Thoracic aorta (tissue), 2 donors: ENCODE data around the gene PPM1H. TPM values are rescaled to one million over a fixed set of nuclear protein-coding genes. Genes with fewer than 3 reads are reported as not detected.

Experiments
- ATAC-seq: fragments of 150-250 bp; one replicate; pipeline ENCODE4 v1.8.0; 2017; ENCODE audit warnings: low read depth; ENCODE audit not compliant: insufficient number of reproducible peaks, low FRiP score
- DNase-seq: peaks from one replicate; pipeline ENCODE4 v3.0.0-alpha.2; 2020; ENCODE audit warnings: low spot score
- H3K27ac ChIP-seq, 2 donors: fragments of 200-600 bp; sonication (generic); 1 replicate in 1 of 2; 2 replicates in 1 of 2; pipeline ENCODE4 v1.5.1; 2016; ENCODE audit warnings: mild to moderate bottlenecking in 2 of 2, moderate library complexity in 2 of 2
- H3K27me3 ChIP-seq: fragments of 200-600 bp; sonication (generic); replicated peaks from 2 replicates; pipeline ENCODE4 v1.6.0; 2016; ENCODE audit warnings: mild to moderate bottlenecking; ENCODE audit not compliant: insufficient read depth
- H3K36me3 ChIP-seq: fragments of 200-600 bp; sonication (generic); one replicate; pipeline ENCODE4 v1.5.1; 2016
- H3K4me1 ChIP-seq, 2 donors: fragments of 200-600 bp; sonication (generic); 1 replicate in 1 of 2; 2 replicates in 1 of 2; pipeline versions ENCODE4 v1.5.1 to v1.6.0; 2016; ENCODE audit warnings: low read depth in 2 of 2, mild to moderate bottlenecking in 1 of 2; ENCODE audit not compliant: control insufficient read depth in 1 of 2
- H3K4me3 ChIP-seq: fragments of 200-600 bp; sonication (generic); 2 replicates; pipeline ENCODE4 v1.5.1; 2016; ENCODE audit warnings: mild to moderate bottlenecking
- H3K9me3 ChIP-seq: fragments of 200-600 bp; sonication (generic); 2 replicates; pipeline ENCODE4 v1.5.1; 2016
- CTCF ChIP-seq: fragments of 200-600 bp; sonication (generic); IDR thresholded peaks from one replicate; pipeline ENCODE4 v1.5.1; 2019; ENCODE audit warnings: antibody characterized with exemption
- total RNA-seq, 2 donors: library from RNA; depleted of rRNA; stranded (reverse); fragments of >200 nt; gene quantifications; one replicate each; pipeline versions ENCODE4 v1.1.0 to v1.2.3, GENCODE V29; 2016

Gene PPM1H
- total RNA-seq, 2 donors from 2014 or later: 9.1 to 10.3 TPM

GRCh38 chr12:62916632-62917425, 18.1 kb downstream of the PPM1H start:
- DNase-seq: no peak

GRCh38 chr12:62915204-62915529, 19.8 kb downstream of the PPM1H start:
- ATAC-seq (no peak), DNase-seq (no peak)
- TF ChIP-seq CTCF: no peak
- H3K4me1 ChIP-seq: no peaks in the 10 kb centered on the region
- H3K27me3 ChIP-seq: no peaks in the 10 kb centered on the region
- no peaks in the 10 kb centered on the region for H3K9me3 ChIP-seq
- H3K36me3 ChIP-seq: no peaks in the 10 kb centered on the region
- H3K27ac ChIP-seq: no peak overlapping the region
- H3K4me3 ChIP-seq: no peak overlapping the region

More at GRCh38 chr12:62916632-62917425, 18.1 kb downstream of the PPM1H start:
- H3K4me1 ChIP-seq: no peaks in the 10 kb centered on the region
- no peaks in the 10 kb centered on the region for H3K9me3 ChIP-seq
- H3K36me3 ChIP-seq: no peaks in the 10 kb centered on the region
- no peak overlapping the region for H3K4me3 ChIP-seq
- H3K27ac ChIP-seq: no peak overlapping the region
- TF ChIP-seq CTCF: no peak
- ATAC-seq: no peak
- no peaks in the 10 kb centered on the region for H3K27me3 ChIP-seq

- H3K27ac ChIP-seq: no peak overlapping the region
- TF ChIP-seq CTCF: no peak
These were observed 20.3 kb downstream of the PPM1H start for GRCh38 chr12:62914443-62915203.

GRCh38 chr12:62913380-62913779, 21.6 kb downstream of the PPM1H start:
- Histone ChIP-seq H3K4me3 (no peak overlapping the region), H3K27me3 (no peaks in the 10 kb centered on the region), H3K9me3 (no peaks in the 10 kb centered on the region), H3K4me1 (no peaks in the 10 kb centered on the region), H3K27ac (no peak overlapping the region), H3K36me3 (no peaks in the 10 kb centered on the region)
- DNase-seq (no peak), ATAC-seq (no peak)
- TF ChIP-seq CTCF: no peak

More at GRCh38 chr12:62914443-62915203, 20.3 kb downstream of the PPM1H start:
- H3K27me3 ChIP-seq: no peaks in the 10 kb centered on the region
- no peaks in the 10 kb centered on the region for H3K9me3 ChIP-seq
- H3K36me3 ChIP-seq: no peaks in the 10 kb centered on the region
- H3K4me3 ChIP-seq: no peak overlapping the region
- H3K4me1 ChIP-seq: no peaks in the 10 kb centered on the region
- ATAC-seq (no peak), DNase-seq (no peak)

GRCh38 chr12:62912644-62913043, 22.3 kb downstream of the PPM1H start:
- Histone ChIP-seq H3K27me3 (no peaks in the 10 kb centered on the region), H3K36me3 (no peaks in the 10 kb centered on the region), H3K9me3 (no peaks in the 10 kb centered on the region), H3K27ac (no peak overlapping the region), H3K4me1 (peaks cover 0 to 3% of the 10 kb centered on the region in 2 donors), H3K4me3 (no peak overlapping the region)
- TF ChIP-seq CTCF: no peak
- no peak for ATAC-seq
- DNase-seq: no peak
